GM18951 (cell line): ENCODE measurements around the gene DOCK2.
"Not testable (repeated sequence)": the region's sequence is repeated elsewhere in the genome, so short reads cannot be mapped to it uniquely, and the experiment has no call there.

ENCODE experiments used
- POLR2A ChIP-seq: IDR thresholded peaks from 4 replicates; pipeline ENCODE4 v1.6.1; 2011; ENCODE audit warnings: mild to moderate bottlenecking; ENCODE audit not compliant: insufficient read length, insufficient read depth; ENCODE audit errors: extremely low read depth
- in situ Hi-C: fragments of 300-500 bp; cut with MboI; formaldehyde crosslinking; loops from one replicate; pipeline ENCODE4 v1.12.0; 2022; ENCODE audit warnings: low sequenced_read_pairs, mixed read lengths, inconsistent platforms; ENCODE audit not compliant: unreplicated experiment

DOCK2 gene

GRCh38 chr5:170071748-170072147 lies 434.7 kb downstream of the DOCK2 start:
- in situ Hi-C loops, result no loop called here
- no peak for TF ChIP-seq POLR2A

DNA sequence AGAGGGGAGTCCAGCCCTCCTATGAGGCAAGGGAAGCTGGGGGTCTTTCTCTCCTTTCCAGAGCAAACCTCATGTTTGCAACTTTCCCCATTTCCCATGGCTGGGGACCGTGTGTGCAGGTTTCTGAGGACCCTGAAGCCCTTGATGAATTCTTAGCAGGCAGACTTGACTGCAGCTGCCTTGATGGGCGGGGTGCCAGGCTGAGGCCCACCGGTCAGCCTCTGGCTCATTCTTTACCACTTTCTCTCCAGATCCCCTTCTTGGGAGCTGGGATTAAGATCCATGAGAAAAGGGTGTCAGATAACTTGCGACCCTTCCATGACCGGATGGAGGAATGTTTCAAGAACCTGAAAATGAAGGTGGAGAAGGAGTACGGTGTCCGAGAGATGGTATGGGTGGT lies 438.6 kb downstream of the DOCK2 start:
- no peak for TF ChIP-seq POLR2A
- in situ Hi-C loops, result no loop called here

DNA sequence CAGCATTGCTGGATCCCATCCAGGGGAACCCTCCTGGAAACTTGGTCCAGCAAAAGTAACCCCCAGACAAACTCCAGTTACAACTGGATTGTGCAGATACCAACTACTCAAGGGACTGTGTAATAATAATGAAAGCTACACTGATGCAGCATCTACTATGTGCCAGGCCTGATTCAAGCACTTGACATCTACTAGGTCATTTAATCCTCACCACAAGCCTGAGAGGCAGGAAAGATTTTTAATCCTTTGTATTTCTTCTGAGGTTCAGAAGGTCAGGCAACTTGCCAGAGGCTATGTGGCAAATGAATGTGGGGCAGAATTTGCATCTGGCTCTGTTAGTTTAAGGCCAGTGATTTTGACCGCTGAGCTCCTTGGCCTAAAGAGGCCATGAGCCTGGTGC lies 439.1 kb downstream of the DOCK2 start:
- in situ Hi-C loops, result no loop called here
- TF ChIP-seq POLR2A, result no peak

DNA sequence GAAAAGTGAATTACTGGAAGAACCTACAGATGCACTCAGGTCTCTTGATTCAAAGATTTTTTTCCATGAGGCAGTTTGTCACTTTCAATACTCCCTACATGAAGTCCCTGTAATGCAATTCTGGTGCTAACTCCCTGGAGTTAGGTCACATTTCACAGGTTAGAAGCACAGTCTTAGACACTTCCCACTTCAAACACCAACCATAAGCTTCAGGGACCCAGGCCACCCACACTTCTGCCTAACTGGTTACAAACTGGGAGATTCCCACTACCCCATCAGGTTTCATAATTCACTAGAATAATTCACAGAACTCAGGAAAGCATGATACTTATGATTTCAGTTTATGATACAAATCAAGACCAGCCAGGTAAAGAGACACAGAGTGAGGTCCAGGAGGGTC lies 439.7 kb downstream of the DOCK2 start:
- TF ChIP-seq POLR2A, result no peak
- in situ Hi-C loops, result no loop called here

DNA sequence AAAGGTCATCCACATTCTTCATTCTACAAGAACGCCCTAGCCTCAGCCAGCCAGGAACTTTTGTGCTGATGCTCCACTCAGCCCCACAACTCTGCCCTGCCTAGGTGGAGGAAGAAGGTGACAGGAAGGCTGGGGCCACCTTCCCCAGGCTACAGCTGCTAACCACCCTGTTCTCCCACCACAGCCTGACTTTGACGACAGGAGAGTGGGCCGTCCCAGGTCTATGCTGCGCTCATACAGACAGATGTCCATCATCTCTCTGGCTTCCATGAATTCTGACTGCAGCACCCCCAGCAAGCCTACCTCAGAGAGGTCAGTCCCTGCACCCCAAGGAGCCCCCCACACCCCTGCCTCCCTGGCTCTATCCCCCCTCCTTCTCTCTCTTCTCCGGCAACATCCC lies 440.5 kb downstream of the DOCK2 start:
- in situ Hi-C loops, result no loop called here
- TF ChIP-seq POLR2A, result no peak

DNA sequence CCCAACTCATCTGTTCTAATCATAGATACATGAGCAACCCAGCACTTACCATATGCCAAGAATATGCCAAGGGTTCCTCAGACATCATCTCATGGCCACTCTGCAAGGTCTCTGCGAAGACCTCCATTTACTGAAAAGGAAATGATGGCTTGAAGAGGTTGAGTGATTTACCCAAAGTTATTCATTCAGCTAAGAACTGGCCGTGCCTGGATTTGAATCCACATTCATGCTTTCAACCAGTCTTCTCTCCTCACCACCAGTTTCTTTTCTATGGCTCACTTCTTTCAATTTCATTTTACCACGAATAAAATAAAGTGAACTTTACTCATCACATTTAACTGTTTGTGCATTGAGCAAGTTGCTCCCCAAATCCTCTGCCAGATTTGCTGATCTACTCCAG lies 441.4 kb downstream of the DOCK2 start:
- TF ChIP-seq POLR2A, result no peak
- in situ Hi-C loops, result no loop called here

- in situ Hi-C loops, result no loop called here
- TF ChIP-seq POLR2A, result no peak
Measured at GRCh38 chr5:170078931-170079330, 441.9 kb downstream of the DOCK2 start.

GRCh38 chr5:170080217-170080616 lies 443.1 kb downstream of the DOCK2 start:
- TF ChIP-seq POLR2A, result no peak
- in situ Hi-C loops, result no loop called here

DNA sequence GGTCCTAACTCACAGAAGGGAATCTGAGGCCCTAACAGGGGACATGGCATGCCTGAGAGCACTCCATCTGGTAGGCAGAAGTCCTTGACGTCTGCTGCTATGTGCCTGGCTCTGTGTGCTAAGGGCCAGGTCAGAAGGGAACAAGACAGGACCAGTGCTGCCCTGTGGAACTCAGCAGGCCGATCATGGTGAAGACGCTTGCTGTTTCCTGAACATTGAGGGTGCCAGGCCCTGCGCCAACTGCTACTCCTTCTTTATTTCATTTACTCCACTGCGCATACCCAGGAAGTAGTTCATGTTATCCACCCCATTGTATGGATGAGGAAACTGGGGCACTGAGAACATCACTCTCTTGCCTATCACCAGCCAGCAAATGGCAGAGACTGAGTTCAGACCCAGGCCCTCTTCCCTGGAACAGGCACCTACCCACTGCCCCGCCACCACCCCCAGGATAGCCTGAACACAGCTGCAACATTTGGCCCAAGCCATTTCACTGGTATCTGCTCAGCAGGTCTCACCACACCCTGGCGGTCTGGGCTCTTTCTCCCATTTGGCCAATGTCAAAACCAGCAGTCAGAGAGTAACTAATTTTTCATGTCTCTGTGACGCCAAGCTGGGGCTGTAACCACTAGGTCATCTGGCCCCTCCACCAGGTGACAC lies 443.8 kb downstream of the DOCK2 start:
- no peak for TF ChIP-seq POLR2A
- in situ Hi-C loops, result no loop called here

- in situ Hi-C loops, result no loop called here
- no peak for TF ChIP-seq POLR2A
Measured at GRCh38 chr5:170081616-170082015, 444.5 kb downstream of the DOCK2 start.

GRCh38 chr5:170082701-170083100 lies 445.6 kb downstream of the DOCK2 start:
- in situ Hi-C loops, result no loop called here
- no peak for TF ChIP-seq POLR2A

- no peak for TF ChIP-seq POLR2A
- in situ Hi-C loops, result no loop called here
Measured at GRCh38 chr5:170087168-170087817, 450.2 kb downstream of the DOCK2 start.

GRCh38 chr5:170092455-170093101 lies 455.5 kb downstream of the DOCK2 start:
- in situ Hi-C loops, result no loop called here
- no peak for TF ChIP-seq POLR2A

DNA sequence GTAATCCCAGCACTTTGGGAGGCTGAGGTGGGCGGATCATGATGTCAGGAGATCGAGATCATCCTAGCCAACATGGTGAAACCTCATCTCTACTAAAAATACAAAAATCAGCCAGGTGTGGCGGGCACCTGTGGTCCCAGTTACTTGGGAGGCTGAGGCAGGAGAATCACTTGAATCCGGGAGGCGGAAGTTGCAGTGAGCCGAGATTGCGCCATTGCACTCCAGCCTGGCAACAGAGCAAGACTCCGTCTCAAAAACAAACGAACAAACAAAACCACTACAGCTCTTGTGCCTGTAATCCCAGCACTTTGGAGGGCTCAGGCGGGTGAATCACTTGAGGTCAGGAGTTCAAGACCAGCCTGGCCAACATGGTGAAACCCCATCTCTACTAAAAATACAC lies 457.3 kb downstream of the DOCK2 start:
- in situ Hi-C loops, result not testable (repeated sequence)

- no peak for TF ChIP-seq POLR2A
- in situ Hi-C loops, result no loop called here
Measured at GRCh38 chr5:170095646-170096045, 458.6 kb downstream of the DOCK2 start.

DNA sequence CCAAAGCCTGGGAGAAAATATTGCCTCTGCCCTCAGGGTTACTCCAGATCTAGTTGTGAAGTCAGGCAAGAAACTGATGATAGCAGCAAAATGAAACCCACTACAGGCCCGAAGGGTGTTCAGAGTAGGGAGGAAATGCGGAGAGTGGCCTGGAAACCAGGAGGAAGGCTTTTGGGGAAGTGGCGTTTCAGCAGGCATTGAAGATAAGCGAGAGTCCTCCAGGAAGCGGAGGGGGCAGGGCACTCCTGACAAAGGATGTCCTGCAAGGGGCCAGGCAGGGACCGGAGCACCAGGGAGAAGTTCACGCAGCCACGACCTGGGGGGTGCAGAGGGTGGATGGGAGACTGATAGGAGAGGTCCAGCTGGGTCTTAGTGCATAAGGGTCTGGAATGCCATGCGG lies 460.9 kb downstream of the DOCK2 start:
- TF ChIP-seq POLR2A, result no peak
- in situ Hi-C loops, result no loop called here
